OCI-LY3 (cell line): ENCODE data around the gene SCUBE1.

ENCODE experiments used
- H2AFZ ChIP-seq: fragments of 200-600, 300-600 bp; shearing (Covaris generic); 2 replicates; pipeline ENCODE4 v1.6.0; 2014; ENCODE audit warnings: antibody characterized with exemption, low read depth, low read length
- H3K27ac ChIP-seq: fragments of 200-600, 300-600 bp; sonication (generic); 2 replicates; pipeline ENCODE4 v1.5.1; 2014; ENCODE audit warnings: mild to moderate bottlenecking, low read length, moderate library complexity, mixed read lengths
- H3K27me3 ChIP-seq: fragments of 200-600, 300-600 bp; sonication (generic); 2 replicates; pipeline ENCODE4 v1.6.1; 2014; ENCODE audit warnings: low read depth, low read length, mixed read lengths
- H3K36me3 ChIP-seq: fragments of 200-600, 300-600 bp; sonication (generic); replicated peaks from 2 replicates; pipeline ENCODE3; 2014; ENCODE audit warnings: low read depth, low read length, mixed read lengths
- H3K4me1 ChIP-seq: fragments of 300-600, 200-600 bp; sonication (generic); 2 replicates; pipeline ENCODE4 v1.6.1; 2014; ENCODE audit warnings: low read length, mixed read lengths
- H3K4me2 ChIP-seq: fragments of 200-600, 300-600 bp; sonication (generic); 2 replicates; pipeline ENCODE4 v1.6.1; 2014; ENCODE audit warnings: low read length, mixed read lengths
- H3K4me3 ChIP-seq: fragments of 300-600, 200-600 bp; sonication (generic); 2 replicates; pipeline ENCODE4 v1.5.1; 2014; ENCODE audit warnings: antibody characterized with exemption, mild to moderate bottlenecking, low read length, moderate library complexity
- H3K79me2 ChIP-seq: fragments of 300-600, 200-600 bp; shearing (Covaris generic); 2 replicates; pipeline ENCODE4 v1.6.1; 2014; ENCODE audit warnings: mild to moderate bottlenecking, low read length, mixed read lengths
- H3K9ac ChIP-seq: fragments of 300-600, 200-600 bp; shearing (Covaris generic); 2 replicates; pipeline ENCODE4 v1.6.0; 2014; ENCODE audit warnings: mild to moderate bottlenecking, low read length, moderate library complexity
- H3K9me3 ChIP-seq: fragments of 200-600, 300-600 bp; shearing (Covaris generic); 2 replicates; pipeline ENCODE4 v1.6.1; 2014; ENCODE audit warnings: low read length, mixed read lengths; ENCODE audit not compliant: insufficient read depth
- H4K20me1 ChIP-seq: fragments of 200-600, 300-600 bp; sonication (generic); 2 replicates; pipeline ENCODE4 v1.6.1; 2016; ENCODE audit warnings: low read length, mixed read lengths; ENCODE audit not compliant: insufficient read depth
- EZH2phosphoT487 ChIP-seq: fragments of 200-600 bp; shearing (Covaris generic); IDR thresholded peaks from 2 replicates; pipeline ENCODE4 v1.6.1; 2018; ENCODE audit warnings: antibody characterized with exemption, mixed run types, low read depth
- TF ChIP-seq, protein P1 (sequence below): fragments of 200-600, 300-600 bp; sonication (generic); IDR thresholded peaks from 2 replicates; pipeline ENCODE4 v1.5.1; 2014; ENCODE audit warnings: antibody characterized with exemption, low read length, low read depth

SCUBE1 gene

DNA sequence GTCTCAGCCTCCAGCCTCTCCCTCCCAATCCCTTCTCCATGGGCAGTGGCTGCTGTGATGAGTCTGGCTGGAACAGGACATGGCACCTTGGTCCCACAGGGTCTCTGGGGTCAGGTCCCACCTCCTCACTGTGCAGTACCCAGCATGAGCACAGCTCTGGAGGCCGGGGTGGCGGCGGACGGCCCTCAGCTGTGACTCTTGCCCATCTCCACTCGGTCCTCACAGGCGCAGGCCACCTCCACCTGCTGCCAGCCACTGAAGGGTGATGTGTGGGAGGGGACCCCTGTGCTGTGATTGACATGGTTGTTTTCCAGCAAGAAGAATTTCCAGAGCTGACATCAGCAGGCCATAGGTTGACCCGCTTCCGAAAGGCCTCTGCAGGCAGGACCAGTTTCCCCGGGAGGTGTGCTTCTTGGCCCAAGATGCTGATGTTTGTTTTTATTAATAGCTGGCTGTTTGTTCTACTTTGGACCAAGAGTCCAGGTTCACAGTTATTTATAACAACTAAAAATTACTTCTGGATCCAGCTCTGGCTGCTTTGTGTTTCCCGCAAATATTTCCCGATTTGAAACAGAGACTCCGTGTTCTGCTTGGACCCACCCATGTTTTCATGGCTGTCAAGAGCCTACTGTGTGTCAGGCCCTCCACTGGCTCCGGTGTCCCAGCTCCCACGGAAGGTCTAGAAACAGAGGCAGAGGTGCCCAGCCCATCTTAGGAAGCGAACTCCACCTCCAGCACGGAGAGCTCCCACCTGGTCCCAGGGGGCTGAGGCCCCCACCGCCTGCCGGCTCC, 45.7 kb downstream of the SCUBE1 start:
- no peaks in the 10 kb centered on the region for H3K4me1 ChIP-seq
- H3K9ac ChIP-seq: no peak overlapping the region
- H3K4me2 ChIP-seq: no peak overlapping the region
- H3K4me3 ChIP-seq: no peak overlapping the region
- no peaks in the 10 kb centered on the region for H3K79me2 ChIP-seq
- no peaks in the 10 kb centered on the region for H3K36me3 ChIP-seq
- H2AFZ ChIP-seq: no peak overlapping the region
- H4K20me1 ChIP-seq: no peaks in the 10 kb centered on the region
- peaks cover 24% of the 10 kb centered on the region for H3K27me3 ChIP-seq
- no peaks in the 10 kb centered on the region for H3K9me3 ChIP-seq
- no peak overlapping the region for H3K27ac ChIP-seq
- TF ChIP-seq, protein P1, sequence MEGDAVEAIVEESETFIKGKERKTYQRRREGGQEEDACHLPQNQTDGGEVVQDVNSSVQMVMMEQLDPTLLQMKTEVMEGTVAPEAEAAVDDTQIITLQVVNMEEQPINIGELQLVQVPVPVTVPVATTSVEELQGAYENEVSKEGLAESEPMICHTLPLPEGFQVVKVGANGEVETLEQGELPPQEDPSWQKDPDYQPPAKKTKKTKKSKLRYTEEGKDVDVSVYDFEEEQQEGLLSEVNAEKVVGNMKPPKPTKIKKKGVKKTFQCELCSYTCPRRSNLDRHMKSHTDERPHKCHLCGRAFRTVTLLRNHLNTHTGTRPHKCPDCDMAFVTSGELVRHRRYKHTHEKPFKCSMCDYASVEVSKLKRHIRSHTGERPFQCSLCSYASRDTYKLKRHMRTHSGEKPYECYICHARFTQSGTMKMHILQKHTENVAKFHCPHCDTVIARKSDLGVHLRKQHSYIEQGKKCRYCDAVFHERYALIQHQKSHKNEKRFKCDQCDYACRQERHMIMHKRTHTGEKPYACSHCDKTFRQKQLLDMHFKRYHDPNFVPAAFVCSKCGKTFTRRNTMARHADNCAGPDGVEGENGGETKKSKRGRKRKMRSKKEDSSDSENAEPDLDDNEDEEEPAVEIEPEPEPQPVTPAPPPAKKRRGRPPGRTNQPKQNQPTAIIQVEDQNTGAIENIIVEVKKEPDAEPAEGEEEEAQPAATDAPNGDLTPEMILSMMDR: no peak
- no peak for TF ChIP-seq EZH2phosphoT487

- TF ChIP-seq, protein P1: no peak
- no peak for TF ChIP-seq EZH2phosphoT487
- no peak overlapping the region for H3K27ac ChIP-seq
- H2AFZ ChIP-seq: no peak overlapping the region
- no peak overlapping the region for H3K9ac ChIP-seq
- peaks cover 18% of the 10 kb centered on the region for H3K27me3 ChIP-seq
- H3K4me2 ChIP-seq: no peak overlapping the region
- H3K79me2 ChIP-seq: no peaks in the 10 kb centered on the region
- H3K36me3 ChIP-seq: no peaks in the 10 kb centered on the region
- H3K9me3 ChIP-seq: no peaks in the 10 kb centered on the region
- no peaks in the 10 kb centered on the region for H3K4me1 ChIP-seq
- H3K4me3 ChIP-seq: no peak overlapping the region
- H4K20me1 ChIP-seq: no peaks in the 10 kb centered on the region
These were observed 46.8 kb downstream of the SCUBE1 start for GRCh38 chr22:43296276-43296902.

GRCh38 chr22:43295660-43296059, 47.5 kb downstream of the SCUBE1 start:
- TF ChIP-seq, protein P1: no peak
- TF ChIP-seq EZH2phosphoT487: no peak
- H3K79me2 ChIP-seq: no peaks in the 10 kb centered on the region
- no peak overlapping the region for H2AFZ ChIP-seq
- no peak overlapping the region for H3K4me2 ChIP-seq
- H3K9me3 ChIP-seq: no peaks in the 10 kb centered on the region
- peaks cover 18% of the 10 kb centered on the region for H3K27me3 ChIP-seq
- no peak overlapping the region for H3K9ac ChIP-seq
- H3K36me3 ChIP-seq: no peaks in the 10 kb centered on the region
- no peaks in the 10 kb centered on the region for H3K4me1 ChIP-seq
- H3K4me3 ChIP-seq: no peak overlapping the region
- no peaks in the 10 kb centered on the region for H4K20me1 ChIP-seq
- H3K27ac ChIP-seq: no peak overlapping the region

DNA sequence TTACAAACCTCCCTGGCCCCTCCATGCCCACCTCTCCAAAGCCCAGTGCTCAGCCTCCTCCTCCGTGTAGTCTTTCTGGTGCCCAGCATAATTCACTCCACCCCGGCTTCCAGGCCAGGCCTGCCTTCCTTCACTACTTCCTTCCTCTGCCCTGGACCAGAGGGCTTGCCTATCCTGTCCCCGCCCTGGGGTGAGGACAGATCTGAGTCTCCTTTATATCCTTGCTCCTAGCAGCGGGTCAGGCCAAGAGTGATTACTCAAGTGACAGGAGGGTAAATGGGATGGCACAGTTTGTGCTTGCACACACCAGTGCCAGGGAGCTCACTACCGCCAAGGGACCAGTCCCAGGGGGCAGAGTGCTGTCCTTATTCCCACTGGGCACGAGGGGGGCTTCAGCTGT, 48.0 kb downstream of the SCUBE1 start:
- Histone ChIP-seq H3K4me1 (no peaks in the 10 kb centered on the region), H3K36me3 (no peaks in the 10 kb centered on the region), H3K9me3 (no peaks in the 10 kb centered on the region), H2AFZ (no peak overlapping the region), H3K27me3 (peaks cover 17% of the 10 kb centered on the region), H3K4me3 (no peak overlapping the region), H3K79me2 (no peaks in the 10 kb centered on the region), H3K4me2 (no peak overlapping the region), H4K20me1 (no peaks in the 10 kb centered on the region), H3K9ac (no peak overlapping the region), H3K27ac (no peak overlapping the region)
- TF ChIP-seq, protein P1: no peak
- TF ChIP-seq EZH2phosphoT487: no peak
